ENCODE results near the gene ALPL.

The ALPL gene

GRCh38 chr1:21532496-21532895 lies 23.3 kb downstream of the ALPL start:
- no peak for DNase-seq

DNA sequence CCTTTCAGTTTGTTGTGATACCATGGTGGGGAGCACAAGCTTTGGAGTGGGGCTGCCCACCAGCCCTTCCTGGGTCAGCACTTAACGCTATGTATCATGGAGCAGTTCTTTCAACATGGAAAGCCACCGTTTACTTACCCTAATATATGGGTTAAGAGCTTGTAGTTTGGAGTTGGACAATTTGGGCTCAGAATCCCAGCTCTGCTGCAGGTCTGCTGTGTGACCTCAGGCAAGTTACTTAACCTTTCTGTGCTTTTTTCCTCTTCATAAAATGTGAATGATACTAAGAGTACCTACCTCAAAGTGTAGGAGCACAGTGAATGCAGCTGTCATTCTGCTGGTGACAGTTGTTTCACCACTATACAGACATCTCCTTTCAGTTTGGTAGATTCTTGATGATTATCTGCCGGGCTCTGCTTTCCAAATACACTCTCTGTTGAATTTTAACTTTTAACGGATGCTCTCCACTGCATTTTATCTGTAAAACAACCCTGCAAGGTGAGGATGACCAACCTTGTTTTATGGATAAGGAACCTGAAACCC lies 23.8 kb downstream of the ALPL start:
- DNase-seq, result no peak

- DNase-seq, result no peak
Measured at GRCh38 chr1:21534146-21534545, 24.9 kb downstream of the ALPL start.

DNA sequence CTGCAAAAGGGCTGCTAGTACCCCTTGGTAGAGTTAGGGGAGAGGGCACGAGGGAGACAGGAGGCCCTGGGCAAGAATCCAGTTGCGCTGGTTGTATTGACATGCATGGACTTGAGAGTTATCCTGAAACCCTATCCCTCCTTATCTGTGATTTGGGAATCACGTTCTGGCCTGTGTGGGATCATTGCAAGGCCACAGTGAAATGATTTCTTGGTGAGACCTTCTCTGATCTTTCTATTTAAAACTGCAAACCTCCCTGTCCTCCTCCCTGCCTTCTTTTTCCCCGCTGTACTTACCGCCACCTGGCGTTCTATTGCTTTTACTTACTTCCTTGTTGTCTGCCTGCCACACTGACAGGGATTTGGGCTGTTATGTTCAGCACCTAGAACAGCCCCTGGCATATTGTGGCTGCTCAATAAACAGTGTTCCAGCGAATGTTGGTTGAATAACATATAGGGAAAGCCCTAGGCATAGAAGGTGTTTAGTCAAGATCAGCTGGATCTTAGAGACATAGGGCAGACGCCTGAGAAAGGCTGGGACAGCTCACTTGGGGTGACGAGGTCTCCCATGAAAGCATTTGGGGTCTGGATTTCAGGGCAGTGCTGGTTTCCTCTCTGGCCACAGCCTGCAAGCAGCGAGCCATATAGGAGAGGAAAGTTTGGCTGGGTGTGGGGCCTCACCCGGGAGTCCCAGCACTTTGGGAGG lies 25.6 kb downstream of the ALPL start:
- peak in 1 of 2 experiments; percentile 54 for DNase-seq

GRCh38 chr1:21536218-21536617 lies 27.0 kb downstream of the ALPL start:
- no peak for DNase-seq

DNA sequence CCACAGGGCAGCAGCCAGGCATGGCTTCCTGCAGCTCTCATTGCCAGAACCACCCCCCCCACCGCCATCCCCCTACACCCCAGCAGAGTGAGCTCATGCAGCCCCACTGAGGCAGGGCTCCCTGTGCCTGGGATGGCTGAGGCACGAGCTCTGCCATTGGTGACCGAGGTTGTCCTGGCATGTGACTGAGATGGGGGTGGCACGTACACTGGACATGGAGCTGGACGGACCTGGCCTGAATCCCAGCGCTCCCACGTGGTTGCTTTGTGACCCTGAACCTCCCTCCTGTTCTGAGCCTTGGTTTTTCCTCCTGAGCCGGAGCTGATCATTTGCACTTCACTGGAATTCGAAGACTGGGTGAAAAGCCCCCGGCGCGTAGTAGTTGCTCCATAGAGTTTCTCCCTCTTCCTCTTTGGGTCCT lies 28.3 kb downstream of the ALPL start:
- DNase-seq, result no peak

DNA sequence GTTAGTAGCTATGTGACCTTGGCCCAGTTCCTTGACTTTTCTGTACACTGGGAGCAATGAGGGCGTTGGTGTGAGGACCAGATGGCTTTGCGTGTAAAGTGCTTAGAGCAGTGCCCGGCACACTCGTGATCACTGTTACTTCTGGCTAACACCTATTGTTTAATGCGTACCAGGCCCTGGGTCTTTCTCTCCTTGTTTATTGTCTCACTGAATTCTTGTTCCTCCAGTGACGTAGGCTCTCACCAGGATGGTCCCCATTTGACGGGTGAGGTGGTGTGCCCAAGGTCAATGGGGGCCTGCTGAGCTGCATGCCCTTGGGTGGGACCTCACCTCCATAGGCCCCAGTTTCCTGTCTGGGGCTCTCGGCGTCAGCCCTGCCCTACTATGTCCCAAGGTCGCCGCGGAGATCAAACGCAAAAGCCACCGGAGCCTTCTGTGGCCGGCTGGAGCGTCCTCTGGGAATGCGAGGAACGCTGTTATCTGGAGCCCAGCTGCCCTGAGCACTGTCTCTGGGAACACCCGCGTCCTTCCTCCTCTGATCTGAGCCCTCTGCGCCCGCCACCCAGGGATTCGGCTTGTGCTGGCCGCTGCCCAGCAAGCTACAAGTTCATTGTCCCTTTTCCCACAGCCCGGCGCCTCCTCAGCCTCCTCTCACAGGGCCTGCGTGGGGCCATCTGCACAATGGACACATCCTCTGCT lies 28.9 kb downstream of the ALPL start:
- no peak for DNase-seq

- peak in 1 of 2 experiments; percentile 12 for DNase-seq
Measured at GRCh38 chr1:21539933-21540332, 30.7 kb downstream of the ALPL start.

DNA sequence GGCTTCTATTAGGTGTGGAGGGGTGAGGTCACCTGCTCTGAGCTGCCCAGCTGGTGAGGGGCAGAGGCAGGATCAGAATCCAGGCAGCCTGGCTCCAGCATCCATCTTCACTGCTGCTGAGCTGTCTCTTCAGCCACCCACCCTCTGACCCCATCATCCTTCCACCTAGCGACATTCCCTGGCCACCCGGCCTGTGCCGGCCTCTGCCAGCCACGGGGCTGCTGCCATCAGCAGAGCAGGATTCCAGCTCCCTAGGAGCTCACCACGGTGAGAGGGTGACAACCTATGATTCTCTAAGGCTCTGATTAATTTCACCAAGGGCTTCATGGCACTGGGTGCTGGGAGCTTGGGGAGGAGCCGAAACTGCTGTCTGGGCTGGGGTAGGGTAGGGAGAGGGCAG lies 32.1 kb downstream of the ALPL start:
- no peak for DNase-seq

DNA sequence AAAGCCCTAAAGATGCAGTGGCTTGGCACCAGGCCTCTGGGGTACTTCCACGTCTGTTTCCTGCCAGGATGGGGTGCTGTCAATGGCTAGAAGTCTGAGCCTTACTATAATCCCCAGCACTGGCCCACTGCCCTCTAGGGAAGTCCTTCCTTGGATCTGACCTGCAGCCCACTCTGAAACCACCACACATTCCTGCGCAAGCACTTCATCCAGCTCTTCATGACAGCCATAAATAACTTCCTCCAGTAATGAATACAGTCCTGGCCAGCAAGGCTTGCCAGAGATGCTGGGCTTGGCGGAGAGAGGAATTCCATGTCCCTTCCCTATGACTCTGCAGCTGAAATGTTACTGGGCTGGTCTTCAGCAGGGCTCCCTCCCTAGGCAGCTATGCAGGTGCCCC lies 32.6 kb downstream of the ALPL start:
- no peak for DNase-seq

GRCh38 chr1:21543598-21543997 lies 34.4 kb downstream of the ALPL start:
- DNase-seq, result no peak

GRCh38 chr1:21544095-21544494 lies 34.9 kb downstream of the ALPL start:
- no peak for DNase-seq

DNA sequence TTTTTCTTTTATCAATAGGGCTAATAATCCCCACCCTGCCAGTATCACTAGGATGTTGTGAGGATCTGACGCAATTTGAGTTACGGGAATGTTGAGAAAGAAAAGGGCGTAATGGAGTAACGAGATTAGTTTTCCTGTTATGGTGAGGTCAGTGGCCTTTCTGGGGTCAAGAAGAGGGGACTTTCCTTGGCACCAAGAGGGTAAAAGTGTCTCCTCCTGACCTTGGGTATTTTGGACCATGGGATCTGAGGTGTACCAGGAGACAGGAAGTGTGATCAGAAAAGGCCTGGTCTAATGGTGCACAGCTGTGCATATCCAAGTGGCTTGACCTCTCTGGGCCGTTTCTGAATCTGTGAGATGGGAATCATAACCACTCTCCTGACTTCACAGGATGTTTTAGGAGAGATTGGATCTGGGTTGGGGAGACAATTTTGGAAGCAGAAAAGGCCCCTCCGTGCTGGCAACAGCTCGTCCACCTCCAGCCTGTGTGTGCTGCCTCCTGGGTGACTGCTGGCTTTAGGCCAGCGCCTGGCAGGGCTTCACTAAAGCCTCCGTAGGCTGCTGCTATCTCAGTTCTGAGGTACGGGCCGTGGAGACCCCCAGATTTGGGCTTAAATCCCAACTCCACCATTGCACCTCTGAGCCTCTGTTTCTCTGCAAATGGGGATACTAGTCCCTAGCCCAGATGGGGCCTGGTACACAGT lies 37.1 kb downstream of the ALPL start:
- DNase-seq, result no peak

- DNase-seq, result no peak
Measured at GRCh38 chr1:21547876-21548275, 38.7 kb downstream of the ALPL start.

- no peak for DNase-seq
Measured at GRCh38 chr1:21550097-21550496, 40.9 kb downstream of the ALPL start.

GRCh38 chr1:21550866-21551475 lies 41.7 kb downstream of the ALPL start:
- no peak for DNase-seq

GRCh38 chr1:21552715-21553114 lies 43.5 kb downstream of the ALPL start:
- DNase-seq, result no peak

GRCh38 chr1:21553116-21553926 lies 44.1 kb downstream of the ALPL start:
- no peak for DNase-seq

DNA sequence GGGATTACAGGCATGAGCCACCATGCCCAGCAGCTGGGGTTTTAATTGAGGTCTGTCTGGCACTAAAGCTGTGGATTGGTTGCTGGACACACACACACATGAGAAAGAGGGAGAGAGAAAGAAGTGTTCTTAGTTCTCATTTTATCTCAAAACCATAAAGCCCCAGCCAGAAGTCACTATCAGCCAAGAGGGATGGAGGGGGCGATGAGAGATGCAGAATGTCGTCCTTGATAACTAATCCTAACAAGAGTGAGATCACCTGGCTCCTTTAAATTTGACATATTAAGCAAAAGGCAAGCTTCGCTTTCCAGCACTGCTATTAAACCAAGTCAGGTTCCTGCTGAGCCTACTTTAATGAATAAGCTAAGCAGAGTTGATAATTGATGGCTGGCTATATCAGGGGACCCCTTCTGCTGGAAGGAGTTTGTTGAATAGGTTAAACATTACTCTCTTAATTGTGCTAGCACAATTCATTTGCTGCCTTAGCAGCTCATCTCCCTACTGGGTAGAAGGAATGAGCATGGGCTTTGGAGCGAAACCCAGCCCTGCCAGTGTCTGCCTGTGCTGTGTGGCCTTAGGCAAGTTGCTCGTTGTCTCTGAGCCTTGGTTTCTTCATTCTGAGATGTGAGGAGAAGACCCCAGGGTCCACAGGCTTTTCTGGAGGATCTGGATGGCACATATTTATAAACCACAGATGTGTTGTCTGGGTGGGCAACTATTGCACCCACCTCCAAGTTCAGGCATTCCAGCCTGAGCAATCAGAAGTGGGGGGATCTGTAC lies 50.8 kb downstream of the ALPL start:
- DNase-seq, result no peak

- DNase-seq, result no peak
Measured at GRCh38 chr1:21560916-21561638, 51.9 kb downstream of the ALPL start.

GRCh38 chr1:21562896-21563295 lies 53.7 kb downstream of the ALPL start:
- no peak for DNase-seq
